Activated naive CD4-positive, alpha-beta T cell treated with anti-CD3 and anti-CD28 coated beads, Interleukin-2, amount 50 U/mL, for 16 hours (primary cell): ENCODE results near the gene MAGED4.
"Not testable (repeated sequence)": the region's sequence is repeated elsewhere in the genome, so short reads cannot be mapped to it uniquely, and the experiment has no call there.

ENCODE experiments used
- DNase-seq: peaks from one replicate; pipeline ENCODE4 v3.0.0-alpha.2; 2020

Gene MAGED4

GRCh38 chrX:52184440-52185077, at the start of gene MAGED4:
Gene MAGED4, plus strand, starts transcription at chrX:52184888. Its CDS starts 1,035 bp downstream, at chrX:52185923.
- not testable (repeated sequence) for DNase-seq

DNA sequence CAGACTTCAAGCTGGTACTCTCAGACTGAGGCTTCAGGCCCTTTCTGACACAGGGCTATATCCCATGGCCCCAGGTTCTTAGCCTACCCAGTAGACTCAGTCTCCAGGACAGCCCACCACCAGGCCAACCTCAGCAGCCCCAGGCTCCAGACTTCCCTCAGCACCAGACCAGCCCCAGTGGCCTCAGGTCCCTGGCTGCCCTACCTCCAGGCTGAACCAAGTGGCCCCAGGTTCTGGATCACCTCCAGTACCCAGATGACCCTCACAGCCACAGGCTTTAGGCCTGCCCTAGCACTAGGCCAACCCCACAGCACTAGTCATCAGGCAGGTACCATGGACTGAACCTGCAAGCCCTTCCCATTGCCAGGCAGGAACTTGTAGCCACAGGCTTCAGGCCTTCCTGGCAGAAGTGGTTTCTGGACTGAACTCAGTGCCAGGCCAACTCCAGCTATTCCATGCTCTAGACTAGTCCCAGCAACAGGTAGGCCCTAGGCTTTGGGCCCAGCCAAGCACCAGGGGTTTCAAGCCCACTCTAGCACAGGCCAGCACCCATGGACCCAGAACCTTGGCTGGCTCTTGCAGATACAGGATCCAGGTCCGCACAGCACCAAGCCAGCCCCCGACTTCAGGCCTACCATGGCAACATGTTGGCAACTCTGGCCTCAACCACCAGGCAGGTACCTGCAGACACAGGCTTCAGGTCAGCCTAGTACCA, 45.7 kb upstream of the MAGED4 start:
- DNase-seq = no peak

GRCh38 chrX:52139545-52139895, 45.2 kb upstream of the MAGED4 start:
- no peak for DNase-seq

DNA sequence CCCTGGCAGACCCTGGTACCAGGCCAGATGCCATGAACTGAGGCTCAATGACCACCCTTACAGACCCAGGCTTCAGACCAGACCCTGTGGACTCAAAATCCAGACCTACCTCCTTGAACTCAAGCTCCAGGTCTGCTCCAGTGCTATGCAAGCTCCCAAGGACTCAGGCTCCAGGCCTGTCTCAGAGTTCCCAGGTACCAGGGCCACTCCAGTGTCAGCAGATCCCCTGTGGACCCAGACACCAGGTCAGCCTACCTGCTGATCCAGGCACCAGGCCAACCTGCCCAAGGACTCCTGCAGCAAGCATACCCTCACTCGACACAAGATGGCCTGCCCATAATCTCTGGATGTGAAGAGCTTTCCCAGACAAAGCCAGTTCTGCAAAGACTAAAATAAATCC, 44.7 kb upstream of the MAGED4 start:
- no peak for DNase-seq

- not testable (repeated sequence) for DNase-seq
Measured at GRCh38 chrX:52150667-52151066, 34.0 kb upstream of the MAGED4 start.

- DNase-seq = not testable (repeated sequence)
Measured at GRCh38 chrX:52160140-52160539, 24.5 kb upstream of the MAGED4 start.

DNA sequence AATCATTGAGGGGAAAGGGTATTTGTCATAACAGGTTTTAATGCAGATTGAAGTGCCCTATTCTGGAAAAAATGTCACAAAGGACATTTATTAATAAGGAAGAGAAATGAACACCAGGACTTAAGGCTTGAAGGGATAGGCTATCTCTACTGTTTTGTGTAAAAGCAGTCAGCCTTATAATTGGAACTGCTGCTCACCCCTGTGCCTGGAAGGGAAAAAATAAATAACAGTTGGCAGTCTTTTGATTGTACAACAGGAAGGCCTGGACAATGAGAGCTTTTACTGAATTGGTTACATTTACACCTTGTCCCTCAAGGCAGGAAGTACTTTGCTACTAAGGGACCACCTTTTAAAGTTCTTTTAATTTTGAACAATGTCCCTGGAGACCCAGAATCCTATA, 17.8 kb upstream of the MAGED4 start:
- no peak for DNase-seq

DNA sequence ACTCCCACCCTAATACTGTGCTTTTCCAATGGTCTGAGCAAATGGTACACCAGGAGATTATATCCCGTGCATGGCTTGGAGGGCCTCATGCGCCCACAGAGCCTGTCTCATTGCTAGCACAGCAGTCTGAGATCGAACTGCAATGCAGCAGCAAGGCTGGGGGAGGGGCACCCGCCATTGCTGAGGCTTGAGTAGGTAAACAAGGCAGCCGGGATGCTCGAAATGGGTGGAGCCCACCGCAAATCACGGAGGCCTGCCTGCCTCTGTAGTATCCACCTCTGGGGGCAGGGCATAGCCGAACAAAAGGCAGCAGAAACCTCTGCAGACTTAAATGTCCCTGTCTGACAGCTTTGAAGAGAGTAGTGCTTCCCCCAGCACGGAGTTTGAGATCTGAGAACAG, 13.6 kb upstream of the MAGED4 start:
- DNase-seq = not testable (repeated sequence)

GRCh38 chrX:52185078-52185453, 378 bp downstream of the MAGED4 start:
- not testable (repeated sequence) for DNase-seq

GRCh38 chrX:52211405-52211804, 26.7 kb downstream of the MAGED4 start:
- not testable (repeated sequence) for DNase-seq

GRCh38 chrX:52213276-52213675, 28.6 kb downstream of the MAGED4 start:
- no peak for DNase-seq

GRCh38 chrX:52216541-52216940, 31.9 kb downstream of the MAGED4 start:
- DNase-seq = no peak

DNA sequence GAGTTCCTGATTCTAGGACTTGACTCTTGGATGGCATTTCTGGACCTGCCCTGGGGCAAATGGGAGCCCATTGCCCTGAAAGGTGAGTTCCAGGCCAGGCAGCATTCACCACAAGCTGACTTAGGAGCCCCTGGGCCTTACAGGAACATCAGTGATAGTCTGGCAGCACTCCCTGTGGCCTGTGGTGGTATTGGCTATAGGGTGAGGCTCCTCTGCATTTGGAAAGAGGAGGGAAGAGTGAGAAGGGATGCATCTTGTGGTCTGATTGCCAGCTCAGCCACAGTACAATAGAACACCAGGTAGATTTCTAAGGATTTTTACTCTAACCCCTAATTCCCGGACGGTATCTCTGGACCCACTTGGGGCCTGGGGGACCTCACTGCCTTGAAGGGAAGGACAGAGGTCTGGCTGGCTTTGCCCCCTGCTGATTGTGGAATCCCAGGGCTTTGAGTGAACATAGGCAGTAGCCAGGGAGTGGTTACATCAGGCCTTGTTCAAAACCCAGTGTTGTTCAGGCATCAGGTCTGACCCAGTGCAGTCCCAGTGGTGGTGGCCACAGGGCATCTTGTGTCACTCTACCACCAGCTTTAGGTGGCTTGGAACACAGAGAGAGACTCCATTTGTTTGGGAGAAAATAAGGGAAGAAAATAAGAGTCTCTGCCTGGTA, 32.9 kb downstream of the MAGED4 start:
- DNase-seq = no peak

DNA sequence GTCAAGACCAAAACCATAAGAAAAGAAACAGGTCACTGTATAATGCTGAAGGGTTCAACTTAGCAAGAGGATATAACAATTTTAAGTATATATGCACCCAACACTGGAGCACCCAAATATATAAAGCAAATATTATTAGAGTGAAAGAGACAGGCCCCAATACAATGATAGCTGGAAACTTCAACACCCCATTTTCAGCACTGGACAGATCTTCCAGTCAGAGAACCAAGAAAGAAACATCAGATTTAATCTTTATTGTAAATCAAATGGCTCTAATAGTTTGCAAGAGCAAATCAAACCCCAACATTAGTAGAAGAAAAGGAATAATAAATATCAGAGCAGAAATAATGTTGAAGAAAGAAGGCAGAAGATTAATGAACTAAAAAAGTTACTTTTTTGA, 36.2 kb downstream of the MAGED4 start:
- no peak for DNase-seq
